D721Med (cell line): ENCODE data around the gene WWC1.

Experiments
- DNase-seq: peaks from one replicate; pipeline ENCODE4 v3.0.0; 2011; ENCODE audit warnings: low spot score; ENCODE audit not compliant: insufficient read length
- FAIRE-seq: peaks from 2 replicates; lab custom pipeline; 2011; peaks lifted over from hg19 to GRCh38; lab: Jason Lieb, UNC
- TF ChIP-seq, protein P1 (sequence below): IDR thresholded peaks from 2 replicates; pipeline ENCODE4 v1.5.1; 2012; ENCODE audit warnings: mild to moderate bottlenecking, control low read depth; ENCODE audit not compliant: insufficient read depth; ENCODE audit errors: missing control alignments

WWC1 gene

DNA sequence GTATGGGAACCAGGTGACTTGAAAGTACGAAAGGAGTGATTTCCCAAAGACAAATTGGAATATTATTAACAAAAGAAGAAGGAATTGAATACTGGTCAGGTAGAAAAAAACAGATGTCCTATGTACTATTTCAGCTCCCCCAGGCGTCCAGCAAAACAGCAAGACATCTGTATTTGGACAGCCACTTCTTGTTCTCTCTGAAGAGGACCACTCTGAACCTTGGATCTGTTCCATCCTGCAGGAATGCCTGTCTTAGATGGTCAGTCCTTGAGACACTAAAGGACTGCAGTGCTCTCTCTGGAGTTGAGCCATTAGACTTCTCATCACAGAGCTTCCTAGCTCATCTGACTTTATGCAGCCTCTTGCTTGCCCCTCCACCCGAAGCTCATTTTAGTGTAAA is 120.4 kb downstream of the WWC1 start:
- TF ChIP-seq, protein P1, sequence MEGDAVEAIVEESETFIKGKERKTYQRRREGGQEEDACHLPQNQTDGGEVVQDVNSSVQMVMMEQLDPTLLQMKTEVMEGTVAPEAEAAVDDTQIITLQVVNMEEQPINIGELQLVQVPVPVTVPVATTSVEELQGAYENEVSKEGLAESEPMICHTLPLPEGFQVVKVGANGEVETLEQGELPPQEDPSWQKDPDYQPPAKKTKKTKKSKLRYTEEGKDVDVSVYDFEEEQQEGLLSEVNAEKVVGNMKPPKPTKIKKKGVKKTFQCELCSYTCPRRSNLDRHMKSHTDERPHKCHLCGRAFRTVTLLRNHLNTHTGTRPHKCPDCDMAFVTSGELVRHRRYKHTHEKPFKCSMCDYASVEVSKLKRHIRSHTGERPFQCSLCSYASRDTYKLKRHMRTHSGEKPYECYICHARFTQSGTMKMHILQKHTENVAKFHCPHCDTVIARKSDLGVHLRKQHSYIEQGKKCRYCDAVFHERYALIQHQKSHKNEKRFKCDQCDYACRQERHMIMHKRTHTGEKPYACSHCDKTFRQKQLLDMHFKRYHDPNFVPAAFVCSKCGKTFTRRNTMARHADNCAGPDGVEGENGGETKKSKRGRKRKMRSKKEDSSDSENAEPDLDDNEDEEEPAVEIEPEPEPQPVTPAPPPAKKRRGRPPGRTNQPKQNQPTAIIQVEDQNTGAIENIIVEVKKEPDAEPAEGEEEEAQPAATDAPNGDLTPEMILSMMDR: no peak
- DNase-seq: no peak
- no peak for FAIRE-seq

DNA sequence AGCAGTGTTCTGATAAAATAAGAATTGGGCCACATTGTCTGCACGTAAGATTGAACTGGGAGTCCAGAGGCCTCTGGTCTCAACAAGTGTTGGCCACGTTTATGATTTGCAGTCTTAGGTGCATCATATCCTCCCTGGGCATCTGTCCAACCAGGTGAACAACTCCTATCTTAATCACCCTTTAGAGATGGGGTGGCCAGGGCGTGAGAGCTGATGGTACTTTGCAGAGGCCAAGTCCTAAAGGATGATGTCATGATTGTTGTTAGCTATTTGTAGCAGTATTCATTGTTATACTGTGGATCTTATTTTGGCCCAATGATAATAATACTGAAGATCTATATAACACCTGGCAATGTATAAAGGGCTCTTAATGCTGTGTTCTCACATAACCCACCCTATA is 121.6 kb downstream of the WWC1 start:
- DNase-seq: no peak
- TF ChIP-seq, protein P1: no peak
- FAIRE-seq: no peak

DNA sequence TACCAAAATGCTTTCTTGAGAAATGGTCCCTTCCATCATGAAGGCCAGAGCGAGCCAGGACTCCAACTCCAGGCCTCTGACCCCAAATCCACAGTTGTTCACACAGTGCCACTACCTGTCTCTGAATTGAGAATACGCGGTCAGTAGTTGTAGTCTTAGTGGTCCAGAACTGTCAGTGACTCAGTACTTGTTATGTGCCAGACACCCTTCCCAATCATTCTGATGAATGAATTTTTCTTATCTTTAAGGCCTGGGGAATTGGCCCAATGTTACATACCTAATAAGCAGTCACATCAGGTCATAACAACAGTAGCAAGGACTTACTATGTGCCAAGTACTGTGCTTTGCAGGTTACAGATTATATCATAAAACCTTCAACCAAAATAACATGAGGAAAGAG is 122.2 kb downstream of the WWC1 start:
- FAIRE-seq: no peak
- TF ChIP-seq, protein P1: no peak
- DNase-seq: no peak

DNA sequence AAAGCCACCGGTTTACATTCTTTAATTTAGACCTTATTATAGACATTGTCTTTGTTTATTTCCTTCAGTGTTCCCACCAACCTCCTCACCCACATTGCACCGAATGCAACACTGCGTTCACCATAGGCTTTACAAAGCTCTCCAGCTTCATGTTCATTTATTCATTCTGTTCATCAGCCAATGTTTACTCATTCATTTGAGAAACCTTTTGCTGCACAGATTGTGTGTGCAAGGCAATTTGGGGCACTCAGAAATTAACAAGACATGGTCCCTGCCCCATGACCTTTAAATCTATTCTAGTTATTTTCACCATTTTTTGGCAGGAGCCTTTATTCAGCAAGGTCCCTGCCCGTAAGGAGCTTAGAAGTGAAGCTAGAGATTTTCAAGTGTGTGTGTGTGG is 124.0 kb downstream of the WWC1 start:
- DNase-seq (no peak), FAIRE-seq (no peak)
- TF ChIP-seq, protein P1: no peak

DNA sequence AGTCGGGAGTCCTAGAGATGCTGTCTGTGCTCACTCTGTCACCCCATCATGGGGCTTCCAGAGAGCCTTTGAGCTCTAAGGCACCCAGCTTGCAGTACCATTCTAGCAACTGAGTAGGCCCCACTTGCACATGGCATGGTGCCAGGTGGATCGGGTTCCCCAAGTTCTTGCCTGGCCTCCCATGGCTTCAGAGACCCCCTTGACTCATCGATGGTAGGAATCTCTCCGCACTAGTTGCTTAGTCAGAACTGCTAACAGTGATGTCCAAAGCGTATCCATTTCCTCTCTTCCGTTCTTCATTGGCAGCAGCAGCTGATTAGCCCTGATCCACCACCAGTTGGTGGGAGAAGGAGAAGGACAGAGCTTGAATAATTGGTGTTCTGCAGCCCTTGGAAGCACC is 124.5 kb downstream of the WWC1 start:
- DNase-seq (no peak), FAIRE-seq (no peak)
- TF ChIP-seq, protein P1: no peak

DNA sequence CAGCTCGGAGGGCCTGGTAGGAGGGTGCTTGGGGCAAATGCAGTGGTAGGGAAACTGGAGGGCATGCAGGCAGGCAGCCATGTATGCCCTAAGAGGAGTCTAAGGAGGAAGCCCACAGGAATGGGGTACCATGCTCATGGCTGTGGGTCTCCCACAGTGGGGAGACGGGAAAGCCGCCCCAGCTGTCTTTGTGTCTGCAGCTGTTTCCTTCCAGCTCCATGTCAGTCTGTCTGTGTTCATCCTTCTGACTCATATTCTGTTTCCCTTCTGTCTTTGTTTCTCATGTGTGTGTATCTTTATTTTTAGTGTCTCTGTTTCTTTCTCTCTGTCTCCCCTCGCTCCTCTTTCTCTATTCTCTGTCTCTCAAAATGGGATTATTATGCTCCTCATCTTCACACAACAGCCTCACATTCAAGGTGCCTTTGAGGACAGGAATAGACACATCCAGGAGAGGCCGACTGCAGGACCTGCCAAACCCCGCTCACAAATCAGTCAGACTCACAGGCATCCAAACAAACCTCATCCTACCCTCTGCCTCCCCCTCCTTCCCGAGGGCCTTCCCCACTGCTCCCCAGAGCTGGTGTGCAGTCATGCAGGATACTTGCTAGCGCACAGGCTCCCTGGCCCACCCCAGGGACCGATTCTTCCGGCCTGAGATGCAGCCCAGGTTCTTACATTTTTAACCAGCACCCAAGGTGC is 126.4 kb downstream of the WWC1 start:
- FAIRE-seq (no peak), DNase-seq (no peak)
- TF ChIP-seq, protein P1: no peak

DNA sequence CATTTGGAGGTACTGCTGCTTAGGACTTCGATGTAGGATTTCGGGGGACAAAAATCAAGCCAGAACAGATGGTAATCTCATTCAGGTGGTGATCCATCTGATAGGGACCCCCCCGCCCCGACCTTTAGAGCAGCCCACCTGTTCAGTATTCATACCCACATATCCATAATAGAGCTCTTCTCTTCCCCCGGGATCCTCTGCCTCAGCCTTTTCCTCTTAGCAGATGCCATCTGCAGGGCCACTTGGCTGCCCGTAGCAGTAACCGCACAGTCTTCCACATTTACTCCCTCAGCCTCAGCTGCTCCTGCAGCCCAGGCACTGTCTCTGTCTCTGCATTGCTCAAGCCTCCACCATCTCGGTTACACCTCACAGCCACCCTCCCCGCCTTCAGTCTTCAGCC is 129.0 kb downstream of the WWC1 start:
- TF ChIP-seq, protein P1: no peak
- FAIRE-seq (no peak), DNase-seq (no peak)
